Gastroesophageal sphincter (tissue), 4 donors: ENCODE results near the gene SSH3. TPM values are rescaled to one million over a fixed set of nuclear protein-coding genes. Genes with fewer than 3 reads are reported as not detected.

ENCODE experiments used
- ATAC-seq: fragments of 150-250 bp; one replicate; pipeline ENCODE4 v1.9.1; 2016; ENCODE audit warnings: mild to moderate bottlenecking, moderate library complexity
- H3K27ac ChIP-seq, 4 donors: fragments of 200-600 bp; sonication (generic) in 3 of 4; 1 replicate in 3 of 4; 2 replicates in 1 of 4; pipeline ENCODE4 v1.5.1; 2016 to 2019
- H3K27me3 ChIP-seq: fragments of 200-600 bp; sonication (generic); one replicate; pipeline ENCODE4 v1.5.1; 2019
- H3K36me3 ChIP-seq, 2 donors: fragments of 200-600 bp; sonication (generic); one replicate each; pipeline ENCODE4 v1.5.1; 2019; ENCODE audit warnings: control low read depth in 1 of 2
- H3K4me1 ChIP-seq, 3 donors: fragments of 200-600 bp; sonication (generic); 1 replicate in 2 of 3; 2 replicates in 1 of 3; pipeline ENCODE4 v1.5.1; 2016 to 2019; ENCODE audit warnings: control low read depth in 2 of 3
- H3K4me3 ChIP-seq, 2 donors: fragments of 200-600 bp; sonication (generic); one replicate each; pipeline ENCODE4 v1.5.1; 2019; ENCODE audit warnings: mild to moderate bottlenecking in 1 of 2, moderate library complexity in 1 of 2
- H3K9me3 ChIP-seq, 3 donors: fragments of 200-600 bp; sonication (generic); one replicate each; pipeline ENCODE4 v1.5.1; 2017 to 2019; ENCODE audit warnings: control low read depth in 2 of 3
- EP300 ChIP-seq: sonication (generic); formaldehyde crosslinking; IDR thresholded peaks from one replicate; pipeline ENCODE4 v1.6.1; 2017; ENCODE audit warnings: antibody characterized with exemption, mild to moderate bottlenecking
- POLR2A ChIP-seq, 2 donors: fragments of 450-650 bp; IDR thresholded peaks; one replicate each; pipeline ENCODE4 v1.6.1; 2017; ENCODE audit warnings: antibody characterized with exemption in 2 of 2, mild to moderate bottlenecking in 2 of 2, moderate library complexity in 1 of 2
- POLR2AphosphoS5 ChIP-seq: sonication (generic); formaldehyde crosslinking; IDR thresholded peaks from one replicate; pipeline ENCODE4 v1.6.1; 2017; ENCODE audit warnings: antibody characterized with exemption
- WGBS, 2 donors: methylation state at CpG; one replicate each; pipeline ENCODE4 v1.1.5; 2018; ENCODE audit warnings: low coverage in 1 of 2; 5-methylcytosine and 5-hydroxymethylcytosine counted together
- total RNA-seq, 4 donors: library from RNA; depleted of rRNA; stranded (reverse); fragments of >200 nt; gene quantifications; one replicate each; pipeline ENCODE4 v1.1.0, GENCODE V29; 2016
- TF ChIP-seq, protein P1 (sequence below), 4 experiments: fragments of 200-600 bp in 2 of 4; fragments of 450-650 bp in 2 of 4; sonication (generic) in 1 of 4; IDR thresholded peaks; one replicate each; pipeline ENCODE4 v1.5.1; 2017 to 2019; ENCODE audit warnings: antibody characterized with exemption in 4 of 4, mild to moderate bottlenecking in 2 of 4, moderate library complexity in 2 of 4

Gene SSH3
- total RNA-seq, 4 donors from 2014 or later, result 33.9 to 58.4 (median 41.9) TPM

DNA sequence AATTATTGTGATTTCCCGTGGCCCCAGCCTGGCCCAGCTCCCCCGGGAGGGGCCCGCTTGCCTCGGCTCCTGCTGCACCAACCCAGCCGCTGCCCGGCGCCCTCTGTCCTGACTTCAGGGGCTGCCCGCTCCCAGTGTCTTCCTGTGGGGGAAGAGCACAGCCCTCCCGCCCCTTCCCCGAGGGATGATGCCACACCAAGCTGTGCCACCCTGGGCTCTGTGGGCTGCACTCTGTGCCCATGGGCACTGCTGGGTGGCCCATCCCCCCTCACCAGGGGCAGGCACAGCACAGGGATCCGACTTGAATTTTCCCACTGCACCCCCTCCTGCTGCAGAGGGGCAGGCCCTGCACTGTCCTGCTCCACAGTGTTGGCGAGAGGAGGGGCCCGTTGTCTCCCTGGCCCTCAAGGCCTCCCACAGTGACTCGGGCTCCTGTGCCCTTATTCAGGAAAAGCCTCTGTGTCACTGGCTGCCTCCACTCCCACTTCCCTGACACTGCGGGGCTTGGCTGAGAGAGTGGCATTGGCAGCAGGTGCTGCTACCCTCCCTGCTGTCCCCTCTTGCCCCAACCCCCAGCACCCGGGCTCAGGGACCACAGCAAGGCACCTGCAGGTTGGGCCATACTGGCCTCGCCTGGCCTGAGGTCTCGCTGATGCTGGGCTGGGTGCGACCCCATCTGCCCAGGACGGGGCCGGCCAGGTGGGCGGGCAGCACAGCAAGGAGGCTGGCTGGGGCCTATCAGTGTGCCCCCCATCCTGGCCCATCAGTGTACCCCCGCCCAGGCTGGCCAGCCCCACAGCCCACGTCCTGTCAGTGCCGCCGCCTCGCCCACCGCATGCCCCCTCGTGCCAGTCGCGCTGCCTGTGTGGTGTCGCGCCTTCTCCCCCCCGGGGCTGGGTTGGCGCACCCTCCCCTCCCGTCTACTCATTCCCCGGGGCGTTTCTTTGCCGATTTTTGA, 17.5 kb upstream of the SSH3 start:
- Histone ChIP-seq H3K4me1 (peaks cover 0 to 71% (median 25%) of the 10 kb centered on the region in 3 donors), H3K27ac (peak overlapping the region in 3 of 4 donors; percentile 93 to 94 (median 94)), H3K9me3 (no peaks in the 10 kb centered on the region), H3K27me3 (no peaks in the 10 kb centered on the region), H3K4me3 (no peak overlapping the region), H3K36me3 (peaks cover 0 to 69% of the 10 kb centered on the region in 2 donors)
- WGBS, 2 donors, result 60 to 67% methylated on average over 5 to 7 of the region's 39 CpGs
- no peak for ATAC-seq
- TF ChIP-seq POLR2A (IDR thresholded peaks at IDR 0.05), result no peak
- TF ChIP-seq, protein P1, sequence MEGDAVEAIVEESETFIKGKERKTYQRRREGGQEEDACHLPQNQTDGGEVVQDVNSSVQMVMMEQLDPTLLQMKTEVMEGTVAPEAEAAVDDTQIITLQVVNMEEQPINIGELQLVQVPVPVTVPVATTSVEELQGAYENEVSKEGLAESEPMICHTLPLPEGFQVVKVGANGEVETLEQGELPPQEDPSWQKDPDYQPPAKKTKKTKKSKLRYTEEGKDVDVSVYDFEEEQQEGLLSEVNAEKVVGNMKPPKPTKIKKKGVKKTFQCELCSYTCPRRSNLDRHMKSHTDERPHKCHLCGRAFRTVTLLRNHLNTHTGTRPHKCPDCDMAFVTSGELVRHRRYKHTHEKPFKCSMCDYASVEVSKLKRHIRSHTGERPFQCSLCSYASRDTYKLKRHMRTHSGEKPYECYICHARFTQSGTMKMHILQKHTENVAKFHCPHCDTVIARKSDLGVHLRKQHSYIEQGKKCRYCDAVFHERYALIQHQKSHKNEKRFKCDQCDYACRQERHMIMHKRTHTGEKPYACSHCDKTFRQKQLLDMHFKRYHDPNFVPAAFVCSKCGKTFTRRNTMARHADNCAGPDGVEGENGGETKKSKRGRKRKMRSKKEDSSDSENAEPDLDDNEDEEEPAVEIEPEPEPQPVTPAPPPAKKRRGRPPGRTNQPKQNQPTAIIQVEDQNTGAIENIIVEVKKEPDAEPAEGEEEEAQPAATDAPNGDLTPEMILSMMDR (IDR thresholded peaks at IDR 0.05), result no peak
- no peak for TF ChIP-seq EP300
- no peak for TF ChIP-seq POLR2AphosphoS5

- Histone ChIP-seq H3K9me3 (no peaks in the 10 kb centered on the region), H3K27me3 (no peaks in the 10 kb centered on the region), H3K27ac (peak overlapping the region in 3 of 4 donors; percentile 93 to 94 (median 94)), H3K4me1 (peaks cover 0 to 80% (median 31%) of the 10 kb centered on the region in 3 donors), H3K36me3 (peaks cover 0 to 69% of the 10 kb centered on the region in 2 donors), H3K4me3 (no peak overlapping the region)
- no peak for ATAC-seq
- TF ChIP-seq EP300 (no peak), POLR2AphosphoS5 (no peak), POLR2A (IDR thresholded peaks at IDR 0.05) (no peak)
- TF ChIP-seq, protein P1 (IDR thresholded peaks at IDR 0.05), result no peak
- WGBS, 2 donors, result 40% methylated on average over 1 of the region's 8 CpGs; no CpG with 5 or more reads in 1 of the 2 donors
Measured at GRCh38 chr11:67286621-67287333, 16.6 kb upstream of the SSH3 start.

GRCh38 chr11:67287355-67288197, 15.8 kb upstream of the SSH3 start:
- TF ChIP-seq POLR2A (IDR thresholded peaks at IDR 0.05) (no peak), EP300 (no peak), POLR2AphosphoS5 (no peak)
- TF ChIP-seq, protein P1 (IDR thresholded peaks at IDR 0.05), result no peak
- Histone ChIP-seq H3K4me1 (peaks cover 0 to 82% (median 31%) of the 10 kb centered on the region in 3 donors), H3K9me3 (no peaks in the 10 kb centered on the region), H3K27ac (peak overlapping the region; percentile 77 to 94 (median 94)), H3K36me3 (peaks cover 0 to 69% of the 10 kb centered on the region in 2 donors), H3K27me3 (no peaks in the 10 kb centered on the region), H3K4me3 (peak overlapping the region in 1 of 2 donors; percentile 88)
- 65 to 87% methylated on average over 5 to 12 of the region's 14 CpGs for WGBS, 2 donors
- no peak for ATAC-seq

DNA sequence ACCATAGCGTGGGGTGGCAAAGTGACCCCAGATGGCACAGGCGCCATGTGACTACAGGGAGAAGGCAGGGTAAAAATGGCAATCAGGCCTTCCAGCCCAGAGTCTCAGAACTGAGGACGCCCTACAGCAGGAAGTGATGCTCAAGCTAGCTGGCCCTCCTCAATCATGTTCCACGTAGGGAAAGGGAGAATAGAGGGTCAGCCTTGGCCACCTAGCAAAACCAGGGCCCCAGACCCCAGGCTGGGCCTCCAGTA, 15.2 kb upstream of the SSH3 start:
- Histone ChIP-seq H3K4me1 (peaks cover 0 to 83% (median 31%) of the 10 kb centered on the region in 3 donors), H3K27ac (peak overlapping the region; percentile 77 to 94 (median 94)), H3K27me3 (no peaks in the 10 kb centered on the region), H3K4me3 (peak overlapping the region in 1 of 2 donors; percentile 88), H3K9me3 (no peaks in the 10 kb centered on the region), H3K36me3 (peaks cover 0 to 66% of the 10 kb centered on the region in 2 donors)
- no peak for ATAC-seq
- 40% methylated on average over 1 of the region's 4 CpGs; no CpG with 5 or more reads in 1 of the 2 donors for WGBS, 2 donors
- TF ChIP-seq, protein P1 (IDR thresholded peaks at IDR 0.05), result no peak
- TF ChIP-seq POLR2A (IDR thresholded peaks at IDR 0.05) (no peak), EP300 (no peak), POLR2AphosphoS5 (no peak)
